NB4 (cell line): Measurements from ENCODE around the gene KRT1.

Experiments
- DNase-seq: peaks from one replicate; pipeline ENCODE4 v3.0.0; 2010; ENCODE audit warnings: low read depth
- H3K4me3 ChIP-seq: one replicate; pipeline ENCODE4 v1.5.1; 2011; ENCODE audit warnings: mild to moderate bottlenecking, low read depth, low read length, moderate library complexity
- MYC ChIP-seq: IDR thresholded peaks from 2 replicates; pipeline ENCODE4 v1.6.1; 2011; ENCODE audit warnings: low read depth, low read length
- POLR2A ChIP-seq: IDR thresholded peaks from 2 replicates; pipeline ENCODE4 v1.6.1; 2011; ENCODE audit warnings: mild to moderate bottlenecking; ENCODE audit not compliant: insufficient read length; ENCODE audit errors: extremely low read depth
- TF ChIP-seq, protein P1 (sequence below): IDR thresholded peaks from one replicate; pipeline ENCODE4 v1.5.1; 2012; ENCODE audit warnings: low read depth, low read length
- TF ChIP-seq, protein P2 (sequence below): IDR thresholded peaks from 2 replicates; pipeline ENCODE4 v1.6.1; 2011; ENCODE audit warnings: low read depth, low read length

Gene KRT1

DNA sequence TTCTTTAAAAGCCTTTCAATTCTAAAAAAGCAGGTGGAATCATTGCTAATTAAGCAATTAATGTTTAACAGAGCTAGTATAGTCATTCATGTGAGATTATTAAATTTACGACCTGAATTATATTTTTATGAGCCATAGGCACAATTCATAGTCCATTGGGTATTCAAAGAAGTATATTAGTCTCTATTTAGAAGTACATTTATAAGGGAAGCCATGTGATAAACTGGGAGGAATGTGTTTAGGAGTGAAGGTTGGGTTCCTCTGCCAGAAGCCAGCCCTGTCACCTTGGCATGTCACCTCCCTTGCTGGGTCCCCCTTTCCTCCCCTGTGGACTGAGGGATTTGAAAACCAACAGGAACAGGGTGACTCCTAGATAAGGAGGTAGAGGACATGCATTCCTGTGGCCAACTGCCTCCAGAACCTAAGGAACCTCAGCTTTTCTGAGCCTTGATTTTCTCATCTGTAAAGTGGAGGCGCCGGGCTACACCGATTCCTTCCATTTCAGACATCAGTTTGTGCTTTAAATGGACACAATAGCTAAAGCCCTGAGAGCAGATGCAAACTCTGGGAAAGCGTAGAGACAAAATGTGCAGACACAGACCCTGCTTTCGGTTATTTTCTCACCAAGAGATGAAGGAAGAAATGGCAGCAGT is 22.8 kb downstream of the KRT1 start:
- no peak for DNase-seq
- TF ChIP-seq, protein P1, sequence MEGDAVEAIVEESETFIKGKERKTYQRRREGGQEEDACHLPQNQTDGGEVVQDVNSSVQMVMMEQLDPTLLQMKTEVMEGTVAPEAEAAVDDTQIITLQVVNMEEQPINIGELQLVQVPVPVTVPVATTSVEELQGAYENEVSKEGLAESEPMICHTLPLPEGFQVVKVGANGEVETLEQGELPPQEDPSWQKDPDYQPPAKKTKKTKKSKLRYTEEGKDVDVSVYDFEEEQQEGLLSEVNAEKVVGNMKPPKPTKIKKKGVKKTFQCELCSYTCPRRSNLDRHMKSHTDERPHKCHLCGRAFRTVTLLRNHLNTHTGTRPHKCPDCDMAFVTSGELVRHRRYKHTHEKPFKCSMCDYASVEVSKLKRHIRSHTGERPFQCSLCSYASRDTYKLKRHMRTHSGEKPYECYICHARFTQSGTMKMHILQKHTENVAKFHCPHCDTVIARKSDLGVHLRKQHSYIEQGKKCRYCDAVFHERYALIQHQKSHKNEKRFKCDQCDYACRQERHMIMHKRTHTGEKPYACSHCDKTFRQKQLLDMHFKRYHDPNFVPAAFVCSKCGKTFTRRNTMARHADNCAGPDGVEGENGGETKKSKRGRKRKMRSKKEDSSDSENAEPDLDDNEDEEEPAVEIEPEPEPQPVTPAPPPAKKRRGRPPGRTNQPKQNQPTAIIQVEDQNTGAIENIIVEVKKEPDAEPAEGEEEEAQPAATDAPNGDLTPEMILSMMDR: no peak
- TF ChIP-seq MYC (no peak), POLR2A (no peak)
- TF ChIP-seq, protein P2, sequence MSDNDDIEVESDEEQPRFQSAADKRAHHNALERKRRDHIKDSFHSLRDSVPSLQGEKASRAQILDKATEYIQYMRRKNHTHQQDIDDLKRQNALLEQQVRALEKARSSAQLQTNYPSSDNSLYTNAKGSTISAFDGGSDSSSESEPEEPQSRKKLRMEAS: no peak
- H3K4me3 ChIP-seq: no peak overlapping the region

DNA sequence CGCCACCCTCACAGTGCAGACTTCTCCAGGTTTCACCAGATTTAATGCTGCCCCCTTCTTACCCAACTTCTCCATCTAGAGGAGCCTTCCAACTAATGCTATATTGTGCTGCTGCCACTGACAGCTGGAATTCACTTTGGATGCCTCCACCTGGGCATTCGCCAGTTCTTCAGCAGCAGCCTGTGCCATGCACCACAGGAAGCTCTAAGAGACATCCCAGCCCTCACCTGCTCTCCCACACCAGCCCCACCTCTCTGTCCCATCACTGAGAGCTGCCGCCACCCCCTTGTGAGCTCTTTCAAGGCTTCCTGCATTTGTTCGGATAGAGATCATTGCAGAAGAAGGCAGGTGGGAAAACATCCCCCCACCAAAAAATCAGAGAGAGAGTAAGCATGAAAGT is 23.6 kb downstream of the KRT1 start:
- TF ChIP-seq, protein P1: no peak
- TF ChIP-seq, protein P2: no peak
- TF ChIP-seq MYC (no peak), POLR2A (no peak)
- no peak overlapping the region for H3K4me3 ChIP-seq
- no peak for DNase-seq

DNA sequence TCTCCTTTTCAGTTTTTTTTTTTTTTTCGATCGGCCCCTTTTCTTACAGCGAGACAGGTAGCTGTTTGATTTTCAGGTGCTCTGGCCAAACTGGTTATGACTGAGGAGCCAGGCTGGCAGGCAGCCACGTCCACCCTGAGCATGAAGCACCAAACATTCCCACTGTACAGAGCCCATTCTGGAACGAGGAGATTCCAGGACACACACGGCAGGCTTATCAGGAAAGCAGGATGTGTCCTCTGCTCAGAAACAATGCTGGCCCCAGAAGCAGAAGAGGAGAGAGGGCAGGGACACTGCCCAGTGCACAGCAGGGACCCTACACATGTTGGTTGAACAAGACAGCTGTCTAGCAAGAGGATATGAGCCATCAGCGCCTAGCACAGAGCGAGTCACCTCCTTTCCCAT is 24.5 kb downstream of the KRT1 start:
- DNase-seq: no peak
- H3K4me3 ChIP-seq: no peak overlapping the region
- TF ChIP-seq, protein P2: no peak
- TF ChIP-seq POLR2A: no peak
- TF ChIP-seq, protein P1: no peak
- no peak for TF ChIP-seq MYC

DNA sequence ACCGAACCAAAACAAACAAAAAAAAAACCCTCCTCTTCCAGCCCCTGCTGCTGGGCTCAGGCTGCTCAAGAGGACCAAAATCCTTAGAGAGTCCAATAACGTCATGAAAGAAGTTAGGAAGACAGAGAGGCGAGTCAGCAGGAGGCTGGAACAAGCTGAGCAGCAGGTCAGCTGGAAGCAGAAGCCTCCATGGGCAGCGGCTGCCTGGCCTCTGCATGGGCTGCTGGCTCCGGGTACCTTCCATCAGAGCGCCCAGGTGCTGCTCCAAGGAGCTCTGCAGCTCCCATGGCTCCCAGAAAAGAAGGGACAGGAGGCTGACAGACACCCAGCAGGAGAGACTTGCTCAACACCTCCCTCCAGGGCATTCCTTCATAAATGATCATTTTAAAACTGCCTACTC is 25.0 kb downstream of the KRT1 start:
- DNase-seq: no peak
- H3K4me3 ChIP-seq: no peak overlapping the region
- TF ChIP-seq, protein P1: no peak
- no peak for TF ChIP-seq POLR2A
- TF ChIP-seq, protein P2: no peak
- TF ChIP-seq MYC: no peak

DNA sequence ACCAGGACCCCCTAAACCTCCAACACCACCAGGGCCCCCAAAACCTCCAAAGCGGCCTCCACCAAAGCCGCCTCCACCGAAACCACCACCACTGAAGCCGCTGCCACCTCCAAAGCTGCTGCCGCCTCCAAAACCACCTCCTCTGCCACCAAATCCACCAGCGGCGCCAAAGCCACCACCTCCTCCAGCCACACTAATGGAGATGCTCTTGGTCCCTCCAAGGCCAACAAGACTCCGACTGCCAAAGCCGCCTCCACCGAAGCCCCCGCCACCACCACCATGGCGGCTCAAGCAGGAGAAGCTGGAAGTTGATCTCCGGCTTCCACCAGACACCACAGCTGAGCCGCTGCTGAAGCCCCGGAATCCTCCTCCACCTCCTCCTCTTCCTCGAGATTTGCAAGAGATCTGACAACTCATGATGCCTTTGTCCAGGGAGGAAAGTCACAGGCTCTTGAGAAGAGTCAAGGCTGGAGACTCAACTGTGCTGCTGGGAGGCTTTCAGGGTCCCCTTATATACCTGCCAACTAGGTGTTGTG is 28.4 kb downstream of the KRT1 start, which contains the start of gene KRT2:
Gene KRT2, minus strand, starts transcription at position 486 of the 536 bp plus-strand sequence. Its CDS starts 69 bp downstream, at position 417.
- TF ChIP-seq POLR2A (no peak), MYC (no peak)
- TF ChIP-seq, protein P2: no peak
- no peak within 1 kb of the TSS for H3K4me3 ChIP-seq
- no peak for DNase-seq

DNA sequence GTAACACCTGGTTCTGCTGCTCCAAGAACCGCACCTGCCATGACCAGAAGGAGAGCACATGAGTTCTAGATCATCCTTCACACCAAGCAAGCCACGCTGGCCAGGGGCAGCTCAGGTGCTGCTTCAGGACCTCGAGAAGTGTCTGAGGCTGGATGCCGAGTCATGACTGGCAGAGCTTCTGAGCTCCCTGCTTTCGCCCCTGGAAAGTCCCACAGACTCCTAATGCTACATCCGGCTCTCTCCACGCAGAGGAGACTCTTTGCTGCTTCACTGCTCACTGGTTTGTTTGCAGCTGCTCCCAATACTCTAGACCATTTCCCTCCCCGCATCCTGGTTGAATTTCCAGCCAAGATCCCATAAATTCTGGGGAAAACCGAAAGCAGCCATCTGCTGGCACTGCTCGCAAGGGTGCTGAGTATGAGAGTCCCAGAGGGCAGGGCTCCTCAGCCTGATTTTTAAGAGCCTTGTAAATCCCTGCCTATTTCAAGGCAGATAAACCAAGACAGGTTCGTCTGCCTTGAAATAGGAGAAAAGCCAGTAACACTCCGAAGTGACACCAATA is 29.6 kb downstream of the KRT1 start:
- TF ChIP-seq, protein P1: no peak
- TF ChIP-seq POLR2A (no peak), MYC (no peak)
- TF ChIP-seq, protein P2: no peak
- no peak for DNase-seq
- no peak overlapping the region for H3K4me3 ChIP-seq
